GM19452 (cell line): ENCODE data around the gene CMIP.
A peak's percentile ranks its signal among the peaks of the same experiment; 100 is the strongest.

Experiments
- ATAC-seq: cut with Tn5 transposase; IDR thresholded peaks from one replicate; pipeline ENCODE4 v1.9.1; 2021; ENCODE audit not compliant: unreplicated experiment

The CMIP gene

GRCh38 chr16:81492965-81493754 is 48.6 kb downstream of the CMIP start:
- ATAC-seq = no peak

GRCh38 chr16:81493755-81494433 is 49.3 kb downstream of the CMIP start:
- ATAC-seq = no peak

GRCh38 chr16:81494434-81494806 is 49.8 kb downstream of the CMIP start:
- no peak for ATAC-seq

- no peak for ATAC-seq
These were observed 50.3 kb downstream of the CMIP start for GRCh38 chr16:81494888-81495287.

- ATAC-seq = no peak
These were observed 51.0 kb downstream of the CMIP start for GRCh38 chr16:81495321-81496234.

- ATAC-seq = no peak
These were observed 51.7 kb downstream of the CMIP start for GRCh38 chr16:81496321-81496720.

- ATAC-seq = no peak
These were observed 52.1 kb downstream of the CMIP start for GRCh38 chr16:81496742-81497141.

- no peak for ATAC-seq
These were observed 53.1 kb downstream of the CMIP start for GRCh38 chr16:81497690-81498089.

GRCh38 chr16:81498351-81498750 is 53.7 kb downstream of the CMIP start:
- ATAC-seq = no peak

- no peak for ATAC-seq
These were observed 55.2 kb downstream of the CMIP start for GRCh38 chr16:81499576-81500380.

GRCh38 chr16:81500833-81501521 is 56.4 kb downstream of the CMIP start:
- ATAC-seq = no peak

- ATAC-seq = no peak
These were observed 57.9 kb downstream of the CMIP start for GRCh38 chr16:81502396-81503070.

GRCh38 chr16:81505011-81505661 is 60.5 kb downstream of the CMIP start:
- ATAC-seq = peak; percentile 84

GRCh38 chr16:81509404-81509803 is 64.8 kb downstream of the CMIP start:
- ATAC-seq = no peak

- ATAC-seq = no peak
These were observed 65.4 kb downstream of the CMIP start for GRCh38 chr16:81510016-81510415.

GRCh38 chr16:81511371-81511770 is 66.8 kb downstream of the CMIP start:
- no peak for ATAC-seq

GRCh38 chr16:81513204-81514040 is 68.8 kb downstream of the CMIP start:
- ATAC-seq = no peak

GRCh38 chr16:81514041-81514559 is 69.5 kb downstream of the CMIP start:
- ATAC-seq = no peak
